MM.1S (cell line): ENCODE results near the gene BEGAIN.

Experiments
- DNase-seq: peaks from one replicate; pipeline ENCODE4 v3.0.0-alpha.2; 2015
- H2AFZ ChIP-seq: fragments of 300-600 bp; sonication (generic); 2 replicates; pipeline ENCODE4 v1.6.0; 2016; ENCODE audit warnings: antibody characterized with exemption, low read length
- H3F3A ChIP-seq: fragments of 300-600 bp; sonication (generic); 2 replicates; pipeline ENCODE4 v1.6.1; 2016; ENCODE audit warnings: mild to moderate bottlenecking, antibody characterized with exemption, low read length, moderate library complexity, mixed read lengths; ENCODE audit not compliant: insufficient read depth
- H3K27ac ChIP-seq: fragments of 300-600 bp; sonication (generic); 2 replicates; pipeline ENCODE4 v1.5.1; 2016; ENCODE audit warnings: mild to moderate bottlenecking, low read length
- H3K27me3 ChIP-seq: fragments of 300-600 bp; sonication (generic); replicated peaks from 2 replicates; pipeline ENCODE4 v1.6.0; 2016; ENCODE audit warnings: low read length; ENCODE audit not compliant: insufficient read depth
- H3K36me3 ChIP-seq: fragments of 300-600 bp; sonication (generic); replicated peaks from 2 replicates; pipeline ENCODE4 v1.6.1; 2016; ENCODE audit warnings: mild to moderate bottlenecking, low read length, mixed read lengths; ENCODE audit not compliant: insufficient read depth
- H3K4me1 ChIP-seq: fragments of 300-600 bp; sonication (generic); 2 replicates; pipeline ENCODE4 v1.6.1; 2016; ENCODE audit warnings: low read length, mixed read lengths
- H3K4me2 ChIP-seq: fragments of 300-600 bp; sonication (generic); 2 replicates; pipeline ENCODE4 v1.6.0; 2016; ENCODE audit warnings: low read depth, low read length
- H3K4me3 ChIP-seq: fragments of 300-600 bp; sonication (generic); 2 replicates; pipeline ENCODE4 v1.5.1; 2016; ENCODE audit warnings: low read length, mixed read lengths
- H3K79me2 ChIP-seq: fragments of 300-600 bp; sonication (generic); 2 replicates; pipeline ENCODE4 v1.6.1; 2016; ENCODE audit warnings: mixed run types, low read length, mixed read lengths
- H3K9ac ChIP-seq: fragments of 300-600 bp; sonication (generic); 2 replicates; pipeline ENCODE4 v1.6.1; 2016; ENCODE audit warnings: low read length, mixed read lengths
- H3K9me2 ChIP-seq: fragments of 300-600 bp; sonication (generic); replicated peaks from 2 replicates; pipeline ENCODE4 v1.6.1; 2016; ENCODE audit warnings: mild to moderate bottlenecking, low read length, mixed read lengths; ENCODE audit not compliant: insufficient read depth
- H3K9me3 ChIP-seq: fragments of 300-600 bp; sonication (generic); replicated peaks from 2 replicates; pipeline ENCODE4 v1.6.1; 2016; ENCODE audit warnings: mild to moderate bottlenecking, low read length, mixed read lengths; ENCODE audit not compliant: insufficient read depth
- H4K20me1 ChIP-seq: fragments of 300-600 bp; sonication (generic); 2 replicates; pipeline ENCODE4 v1.6.1; 2016; ENCODE audit warnings: mild to moderate bottlenecking, low read length, moderate library complexity, mixed read lengths; ENCODE audit not compliant: insufficient read depth
- CTCF ChIP-seq: fragments of 300-600 bp; sonication (generic); IDR thresholded peaks from 2 replicates; pipeline ENCODE4 v1.5.1; 2016; ENCODE audit warnings: antibody characterized with exemption, low read length, mixed read lengths
- EZH2 ChIP-seq: fragments of 300-600 bp; sonication (generic); optimal IDR thresholded peaks from 2 replicates; pipeline ENCODE3; 2017; ENCODE audit warnings: low read depth, mild to moderate bottlenecking, antibody characterized with exemption, low read length, mixed read lengths
- EZH2phosphoT487 ChIP-seq: fragments of 300-600 bp; sonication (generic); IDR thresholded peaks from 2 replicates; pipeline ENCODE4 v1.6.1; 2018; ENCODE audit warnings: antibody characterized with exemption, low read length

Gene BEGAIN

GRCh38 chr14:100620255-100621100 lies 33.3 kb upstream of the BEGAIN start:
- Histone ChIP-seq H3K9me2 (no peaks in the 10 kb centered on the region), H2AFZ (no peak overlapping the region), H3K4me2 (no peak overlapping the region), H3K27me3 (peaks cover 39% of the 10 kb centered on the region), H3K4me3 (no peak overlapping the region), H3K79me2 (no peaks in the 10 kb centered on the region), H3F3A (no peaks in the 10 kb centered on the region), H3K27ac (no peak overlapping the region), H3K9ac (no peak overlapping the region), H3K36me3 (no peaks in the 10 kb centered on the region), H4K20me1 (no peaks in the 10 kb centered on the region), H3K4me1 (no peaks in the 10 kb centered on the region), H3K9me3 (no peaks in the 10 kb centered on the region)
- no peak for DNase-seq
- no peak for TF ChIP-seq EZH2
- TF ChIP-seq CTCF, result no peak
- no peak for TF ChIP-seq EZH2phosphoT487

GRCh38 chr14:100619396-100620254 lies 32.4 kb upstream of the BEGAIN start:
- H3K4me3 ChIP-seq, result no peak overlapping the region
- H3K79me2 ChIP-seq, result no peaks in the 10 kb centered on the region
- no peaks in the 10 kb centered on the region for H3K4me1 ChIP-seq
- no peak overlapping the region for H3K4me2 ChIP-seq
- H3F3A ChIP-seq, result no peaks in the 10 kb centered on the region
- no peak overlapping the region for H3K9ac ChIP-seq
- no peaks in the 10 kb centered on the region for H3K9me3 ChIP-seq
- no peak overlapping the region for H2AFZ ChIP-seq
- H3K36me3 ChIP-seq, result no peaks in the 10 kb centered on the region
- no peak for TF ChIP-seq CTCF
- no peak for TF ChIP-seq EZH2
- TF ChIP-seq EZH2phosphoT487, result no peak
- no peaks in the 10 kb centered on the region for H3K9me2 ChIP-seq
- no peak overlapping the region for H3K27ac ChIP-seq
- H3K27me3 ChIP-seq, result peaks cover 42% of the 10 kb centered on the region
- H4K20me1 ChIP-seq, result no peaks in the 10 kb centered on the region
- no peak for DNase-seq

- Histone ChIP-seq H3K4me1 (no peaks in the 10 kb centered on the region), H3K9ac (no peak overlapping the region), H3K4me3 (no peak overlapping the region), H3K9me3 (no peaks in the 10 kb centered on the region), H4K20me1 (no peaks in the 10 kb centered on the region), H3K27ac (no peak overlapping the region), H3K9me2 (no peaks in the 10 kb centered on the region), H3K27me3 (peaks cover 44% of the 10 kb centered on the region), H3K4me2 (no peak overlapping the region), H3K79me2 (no peaks in the 10 kb centered on the region), H3F3A (no peaks in the 10 kb centered on the region), H3K36me3 (no peaks in the 10 kb centered on the region), H2AFZ (no peak overlapping the region)
- no peak for DNase-seq
- TF ChIP-seq EZH2, result no peak
- no peak for TF ChIP-seq CTCF
- no peak for TF ChIP-seq EZH2phosphoT487
Observed at GRCh38 chr14:100618763-100619320, 31.6 kb upstream of the BEGAIN start.
